ENCODE measurements around the gene CHST12. TPM values are rescaled to one million over a fixed set of nuclear protein-coding genes. Genes with fewer than 3 reads are reported as not detected.

CHST12 gene
- total and polyA plus RNA-seq, 10 of the 15 experiments (the other 5 are each of a cell fraction or from before 2014, with no cell fraction given) = 0.05 to 14.2 (median 3.3) TPM

GRCh38 chr7:2474813-2475677, 71.6 kb downstream of the CHST12 start:
- H4K20me1 ChIP-seq (ENCODE audit: control insufficient read depth, insufficient read depth) = no peaks in the 10 kb centered on the region
- POLR2A ChIA-PET = no interaction called here
- H3K79me2 ChIP-seq (ENCODE audit: control insufficient read depth, insufficient read depth, low read length) = no peaks in the 10 kb centered on the region
- in situ Hi-C loops (cut with MboI) = no loop called here
- H3K4me1 ChIP-seq (ENCODE audit: control insufficient read depth, insufficient read depth, low read length) = no peaks in the 10 kb centered on the region
- no peak overlapping the region for H3K9ac ChIP-seq (ENCODE audit: control insufficient read depth, insufficient read depth, low read length)
- intact Hi-C loops (cut with micrococcal nuclease; ENCODE audit: unreplicated experiment) = no loop called here
- FAIRE-seq = no peak
- no peak overlapping the region for H2AFZ ChIP-seq (ENCODE audit: control insufficient read depth, low read depth, low read length)
- no peak for ATAC-seq
- 70% methylated on average over 28 of the region's 28 CpGs for WGBS (ENCODE audit: insufficient coverage, insufficient replicate concordance, low lambda C conversion rate, missing lambda C conversion rate)
- DNase-seq (ENCODE audit: low read depth, low spot score) = no peak
- RAD21 ChIA-PET (ENCODE audit: unreplicated experiment) = no interaction called here
- no peaks in the 10 kb centered on the region for H3K36me3 ChIP-seq (ENCODE audit: control insufficient read depth in 2 of 2, insufficient read depth in 2 of 2, low read length in 1 of 2)
- no peak overlapping the region for H3K4me2 ChIP-seq (ENCODE audit: control insufficient read depth, insufficient read depth)
- BruUV-seq (replicated peaks) = no TSS peak
- CTCF ChIA-PET = interaction anchor here (0.5 kb wide), 1 partner anchor 78 kb away, joined by 4 read pairs; no protein-coding TSS in a partner anchor
- H3K9me3 ChIP-seq (replicated peaks; ENCODE audit: control insufficient read depth, insufficient read depth, low read length) = no peaks in the 10 kb centered on the region
- no peak overlapping the region for H3K4me3 ChIP-seq
- no peaks in the 10 kb centered on the region for H3K27me3 ChIP-seq (replicated peaks in 1 of 2; ENCODE audit: control insufficient read depth in 2 of 2, insufficient read depth in 2 of 2, low read length in 1 of 2)
- no peak overlapping the region for H3K27ac ChIP-seq (ENCODE audit: control insufficient read depth, insufficient read depth)
- SMC1A ChIA-PET (ENCODE audit: uncharacterized antibody, unreplicated experiment) = no interaction called here
- TF ChIP-seq MEF2B (IDR thresholded peaks at IDR 0.05; ENCODE audit: partially characterized antibody, poor library complexity, severe bottlenecking) (no peak), SUPT20H (IDR thresholded peaks at IDR 0.05; ENCODE audit: borderline replicate concordance, control insufficient read depth, low read depth, low read length) (no peak), POLR2AphosphoS2 (IDR thresholded peaks at IDR 0.05; ENCODE audit: low read depth, low read length) (no peak), RB1 (IDR thresholded peaks at IDR 0.05; ENCODE audit: borderline replicate concordance) (no peak), STAT1 (conservative IDR thresholded peaks at IDR 0.05) (no peak), GATAD2B (conservative IDR thresholded peaks at IDR 0.05; ENCODE audit: low read depth) (no peak), ZZZ3 (IDR thresholded peaks at IDR 0.05; ENCODE audit: control insufficient read depth, insufficient read length, low read depth) (no peak), LARP7 (IDR thresholded peaks at IDR 0.05) (no peak), SMC3 (IDR thresholded peaks at IDR 0.05; ENCODE audit: borderline replicate concordance, low read length) (no peak), SPI1 (IDR thresholded peaks at IDR 0.05; ENCODE audit: borderline replicate concordance, insufficient read depth, low read depth, low read length) (no peak), SIN3A (IDR thresholded peaks at IDR 0.05; ENCODE audit: low read depth, low read length) (no peak), NFXL1 (IDR thresholded peaks at IDR 0.05; ENCODE audit: borderline replicate concordance) (no peak), IKZF1 (conservative IDR thresholded peaks at IDR 0.05) (no peak), IRF5 (IDR thresholded peaks at IDR 0.05; ENCODE audit: borderline replicate concordance) (no peak), YBX1 (IDR thresholded peaks at IDR 0.05) (no peak), GABPA (IDR thresholded peaks at IDR 0.05; ENCODE audit: low read depth) (no peak)
- TF ChIP-seq, protein P1, sequence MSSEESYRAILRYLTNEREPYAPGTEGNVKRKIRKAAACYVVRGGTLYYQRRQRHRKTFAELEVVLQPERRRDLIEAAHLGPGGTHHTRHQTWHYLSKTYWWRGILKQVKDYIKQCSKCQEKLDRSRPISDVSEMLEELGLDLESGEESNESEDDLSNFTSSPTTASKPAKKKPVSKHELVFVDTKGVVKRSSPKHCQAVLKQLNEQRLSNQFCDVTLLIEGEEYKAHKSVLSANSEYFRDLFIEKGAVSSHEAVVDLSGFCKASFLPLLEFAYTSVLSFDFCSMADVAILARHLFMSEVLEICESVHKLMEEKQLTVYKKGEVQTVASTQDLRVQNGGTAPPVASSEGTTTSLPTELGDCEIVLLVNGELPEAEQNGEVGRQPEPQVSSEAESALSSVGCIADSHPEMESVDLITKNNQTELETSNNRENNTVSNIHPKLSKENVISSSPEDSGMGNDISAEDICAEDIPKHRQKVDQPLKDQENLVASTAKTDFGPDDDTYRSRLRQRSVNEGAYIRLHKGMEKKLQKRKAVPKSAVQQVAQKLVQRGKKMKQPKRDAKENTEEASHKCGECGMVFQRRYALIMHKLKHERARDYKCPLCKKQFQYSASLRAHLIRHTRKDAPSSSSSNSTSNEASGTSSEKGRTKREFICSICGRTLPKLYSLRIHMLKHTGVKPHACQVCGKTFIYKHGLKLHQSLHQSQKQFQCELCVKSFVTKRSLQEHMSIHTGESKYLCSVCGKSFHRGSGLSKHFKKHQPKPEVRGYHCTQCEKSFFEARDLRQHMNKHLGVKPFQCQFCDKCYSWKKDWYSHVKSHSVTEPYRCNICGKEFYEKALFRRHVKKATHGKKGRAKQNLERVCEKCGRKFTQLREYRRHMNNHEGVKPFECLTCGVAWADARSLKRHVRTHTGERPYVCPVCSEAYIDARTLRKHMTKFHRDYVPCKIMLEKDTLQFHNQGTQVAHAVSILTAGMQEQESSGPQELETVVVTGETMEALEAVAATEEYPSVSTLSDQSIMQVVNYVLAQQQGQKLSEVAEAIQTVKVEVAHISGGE (CRISPR knock-in tag; IDR thresholded peaks at IDR 0.05) = no peak
- TF ChIP-seq, protein P2, sequence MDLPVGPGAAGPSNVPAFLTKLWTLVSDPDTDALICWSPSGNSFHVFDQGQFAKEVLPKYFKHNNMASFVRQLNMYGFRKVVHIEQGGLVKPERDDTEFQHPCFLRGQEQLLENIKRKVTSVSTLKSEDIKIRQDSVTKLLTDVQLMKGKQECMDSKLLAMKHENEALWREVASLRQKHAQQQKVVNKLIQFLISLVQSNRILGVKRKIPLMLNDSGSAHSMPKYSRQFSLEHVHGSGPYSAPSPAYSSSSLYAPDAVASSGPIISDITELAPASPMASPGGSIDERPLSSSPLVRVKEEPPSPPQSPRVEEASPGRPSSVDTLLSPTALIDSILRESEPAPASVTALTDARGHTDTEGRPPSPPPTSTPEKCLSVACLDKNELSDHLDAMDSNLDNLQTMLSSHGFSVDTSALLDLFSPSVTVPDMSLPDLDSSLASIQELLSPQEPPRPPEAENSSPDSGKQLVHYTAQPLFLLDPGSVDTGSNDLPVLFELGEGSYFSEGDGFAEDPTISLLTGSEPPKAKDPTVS (IDR thresholded peaks at IDR 0.05; ENCODE audit: low read depth, low read length) = no peak

Measured in GM12878 (cell line).